GM12873 (cell line): Measurements from ENCODE around the gene MAP2K6.

Experiments used
- TF ChIP-seq, protein P1 (sequence below): IDR thresholded peaks from 2 replicates; pipeline ENCODE4 v1.5.1; 2012; ENCODE audit warnings: low read depth, mild to moderate bottlenecking, moderate library complexity, low read length, control low read depth; ENCODE audit not compliant: insufficient read depth; ENCODE audit errors: missing control alignments

Gene MAP2K6

DNA sequence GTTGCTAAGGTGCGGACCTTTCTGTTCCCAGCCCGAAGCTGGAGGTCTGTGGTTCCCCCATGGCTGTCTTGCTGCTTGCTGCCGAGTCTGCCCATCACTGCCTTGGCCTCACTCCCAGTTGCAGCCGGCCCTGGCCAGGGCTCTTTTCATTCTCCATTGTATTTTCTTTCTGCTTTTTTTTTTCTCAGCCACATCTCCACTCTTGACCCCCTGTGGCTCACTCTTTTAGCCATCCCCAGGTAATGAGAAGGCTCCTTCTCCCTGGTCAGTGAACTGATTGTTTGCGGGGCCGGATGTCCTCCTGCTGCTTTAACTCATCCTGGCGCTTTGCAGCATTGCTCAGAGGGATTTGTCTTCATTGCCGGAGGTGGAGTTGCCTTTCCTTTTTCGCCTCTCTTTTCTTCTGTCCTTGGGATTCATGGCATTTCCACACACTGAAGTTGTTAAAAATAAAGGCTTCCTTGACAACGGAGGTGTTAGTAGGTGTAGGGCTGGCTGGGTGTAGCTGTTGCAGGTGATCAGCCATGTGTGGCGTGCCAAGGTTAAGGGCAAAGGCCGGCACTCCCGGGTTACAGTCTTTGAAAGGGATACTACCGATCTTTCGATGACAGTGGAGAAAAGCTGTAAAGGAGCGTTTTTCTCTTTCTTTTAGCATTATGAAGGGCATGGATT, 34.1 kb downstream of the MAP2K6 start:
- TF ChIP-seq, protein P1, sequence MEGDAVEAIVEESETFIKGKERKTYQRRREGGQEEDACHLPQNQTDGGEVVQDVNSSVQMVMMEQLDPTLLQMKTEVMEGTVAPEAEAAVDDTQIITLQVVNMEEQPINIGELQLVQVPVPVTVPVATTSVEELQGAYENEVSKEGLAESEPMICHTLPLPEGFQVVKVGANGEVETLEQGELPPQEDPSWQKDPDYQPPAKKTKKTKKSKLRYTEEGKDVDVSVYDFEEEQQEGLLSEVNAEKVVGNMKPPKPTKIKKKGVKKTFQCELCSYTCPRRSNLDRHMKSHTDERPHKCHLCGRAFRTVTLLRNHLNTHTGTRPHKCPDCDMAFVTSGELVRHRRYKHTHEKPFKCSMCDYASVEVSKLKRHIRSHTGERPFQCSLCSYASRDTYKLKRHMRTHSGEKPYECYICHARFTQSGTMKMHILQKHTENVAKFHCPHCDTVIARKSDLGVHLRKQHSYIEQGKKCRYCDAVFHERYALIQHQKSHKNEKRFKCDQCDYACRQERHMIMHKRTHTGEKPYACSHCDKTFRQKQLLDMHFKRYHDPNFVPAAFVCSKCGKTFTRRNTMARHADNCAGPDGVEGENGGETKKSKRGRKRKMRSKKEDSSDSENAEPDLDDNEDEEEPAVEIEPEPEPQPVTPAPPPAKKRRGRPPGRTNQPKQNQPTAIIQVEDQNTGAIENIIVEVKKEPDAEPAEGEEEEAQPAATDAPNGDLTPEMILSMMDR, result no peak

DNA sequence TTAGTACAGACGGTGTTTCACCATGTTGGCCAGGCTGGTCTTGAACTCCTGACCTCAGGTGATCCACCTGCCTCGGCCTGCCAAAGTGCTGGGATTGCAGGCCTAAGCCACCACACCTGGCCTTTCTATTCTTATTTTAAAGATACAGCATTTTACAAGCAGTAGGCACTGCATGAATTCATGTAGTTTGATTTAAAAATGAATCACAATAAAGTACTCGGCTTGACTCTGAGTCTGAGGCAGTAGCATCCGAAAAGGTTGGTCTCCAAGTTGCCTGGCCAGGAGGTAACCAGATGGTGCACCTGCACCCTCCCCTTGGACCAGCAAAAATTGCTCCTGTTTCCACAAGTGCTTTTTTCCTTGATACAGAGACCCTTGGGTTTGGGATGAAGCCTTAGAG, 35.6 kb downstream of the MAP2K6 start:
- TF ChIP-seq, protein P1, result no peak

DNA sequence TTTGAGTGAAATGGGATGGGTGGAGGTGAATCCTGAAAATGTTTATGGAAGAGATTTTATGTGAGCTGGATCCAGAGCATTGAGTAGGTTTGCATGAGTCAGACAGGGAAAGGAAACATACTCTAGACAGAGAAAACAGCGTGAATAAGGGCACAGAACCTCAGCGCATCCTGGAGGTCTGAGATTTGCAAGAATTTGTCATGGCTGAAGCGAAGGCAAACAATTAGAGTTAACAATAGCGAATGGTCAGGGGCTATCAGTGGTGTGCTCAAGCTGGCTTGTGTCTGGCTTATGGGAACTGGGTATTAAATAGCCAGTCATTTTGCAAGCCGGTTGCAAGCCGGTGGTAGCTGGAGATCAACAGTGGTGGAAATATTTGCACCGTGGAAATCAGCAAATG, 36.4 kb downstream of the MAP2K6 start:
- TF ChIP-seq, protein P1, result no peak

DNA sequence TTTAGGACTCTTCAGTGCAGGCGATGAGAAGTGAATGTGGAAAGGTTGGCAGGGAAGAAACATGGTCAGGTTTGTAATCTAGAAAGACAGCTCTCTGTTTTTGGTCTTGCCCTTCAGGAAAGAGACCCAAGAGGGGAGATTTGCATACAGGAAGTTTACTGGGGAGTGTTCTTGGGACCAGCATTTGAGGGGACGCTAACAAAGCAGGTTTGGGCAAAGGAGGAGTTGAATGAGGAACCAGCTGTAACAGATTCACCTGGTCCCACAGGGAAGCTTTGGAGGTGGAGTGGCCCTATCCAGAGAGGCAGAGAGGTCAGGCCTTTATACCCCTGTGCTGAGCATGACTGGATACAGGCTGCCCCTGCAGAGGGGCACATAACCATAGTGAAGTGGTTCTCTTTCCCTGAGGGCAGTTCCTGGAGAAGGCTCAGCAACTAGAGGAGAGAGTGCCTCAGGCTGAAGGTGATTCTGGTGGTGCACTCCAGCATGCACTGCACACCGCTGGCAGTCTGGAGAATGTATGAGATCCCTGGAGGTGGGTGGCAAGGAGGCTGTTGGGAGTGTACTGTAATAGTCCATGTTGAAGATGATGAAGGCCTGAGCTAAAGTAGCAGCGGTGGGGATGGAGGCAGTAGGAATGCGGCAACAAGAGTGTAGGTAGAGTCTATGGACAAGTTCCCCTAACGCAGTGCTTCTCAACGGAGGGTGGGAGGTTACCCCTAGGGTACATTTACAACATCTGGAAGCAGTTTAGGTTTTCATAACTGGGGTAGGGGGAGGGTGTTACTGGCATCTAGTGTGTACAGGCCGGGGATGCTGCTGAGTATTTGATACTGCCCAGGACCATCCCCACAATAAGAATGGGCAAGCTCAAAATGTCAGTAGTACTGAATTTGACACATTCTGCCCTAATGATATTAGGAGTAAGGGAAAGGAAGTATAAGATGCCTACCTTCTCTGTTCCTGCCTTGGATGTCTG, 37.2 kb downstream of the MAP2K6 start:
- TF ChIP-seq, protein P1, result no peak

DNA sequence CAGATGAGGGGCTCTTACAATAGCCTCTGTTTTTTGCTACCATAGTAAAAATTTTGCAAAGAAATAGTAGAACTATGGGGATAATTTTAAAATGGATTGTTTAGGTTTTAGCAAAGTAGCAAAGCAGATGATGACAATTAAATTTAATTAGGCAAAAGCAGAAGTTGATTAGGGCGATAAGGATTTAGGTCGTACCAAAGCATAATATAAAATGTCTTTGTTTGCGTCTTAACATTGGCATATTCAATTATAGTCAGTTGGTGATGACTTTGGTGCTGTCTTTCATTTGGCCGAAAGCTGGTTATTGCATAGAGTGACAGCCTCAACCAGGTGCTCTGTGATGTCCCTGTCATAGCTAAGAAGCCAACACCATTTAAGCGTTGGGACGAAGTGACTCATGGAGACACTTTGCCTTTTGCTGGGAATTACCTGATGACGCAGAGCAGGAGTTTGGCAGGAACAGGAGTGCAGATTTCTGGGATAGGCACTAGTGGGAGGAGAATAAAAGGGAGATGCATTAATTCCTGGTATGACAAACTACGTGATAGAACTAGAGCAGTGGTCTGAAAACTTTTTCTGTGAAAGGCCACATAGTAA, 38.3 kb downstream of the MAP2K6 start:
- TF ChIP-seq, protein P1, result no peak

DNA sequence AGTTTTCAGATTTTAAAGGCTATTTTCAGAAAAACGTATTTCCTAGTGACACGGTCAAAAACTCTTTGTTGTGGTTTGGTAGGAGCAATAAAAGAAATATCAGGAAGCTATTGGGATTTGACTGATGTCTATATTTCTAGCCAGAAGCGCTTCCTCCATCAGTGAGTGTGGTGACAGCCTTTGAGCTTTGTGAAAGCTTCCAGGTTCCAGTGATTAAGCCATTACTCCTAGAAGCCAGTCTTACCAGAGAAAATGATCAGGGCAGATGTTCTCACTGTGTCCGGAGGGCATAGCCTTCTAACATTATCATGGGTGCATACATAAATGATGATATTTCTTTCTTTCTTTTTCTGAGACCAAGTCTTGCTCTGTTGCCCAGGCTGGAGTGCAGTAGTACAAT, 39.6 kb downstream of the MAP2K6 start:
- TF ChIP-seq, protein P1, result no peak

DNA sequence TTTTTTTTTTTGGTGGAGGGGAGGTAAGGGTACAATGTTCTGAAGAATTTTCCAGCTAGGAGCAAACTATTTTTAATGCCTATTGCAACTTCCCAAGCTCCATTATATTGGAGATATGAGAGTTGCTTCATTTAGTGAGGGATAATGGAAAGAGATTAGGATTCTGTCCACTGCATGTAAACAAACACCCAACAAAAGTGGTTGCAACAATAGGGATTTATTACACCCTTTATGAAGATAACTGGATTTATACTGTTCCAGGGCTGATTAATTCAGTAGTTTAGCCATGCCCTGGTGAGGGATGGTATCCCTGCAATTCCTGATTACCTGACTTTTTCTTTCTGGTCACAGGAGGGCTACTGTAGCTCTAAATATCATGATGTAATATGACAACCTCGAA, 40.5 kb downstream of the MAP2K6 start:
- TF ChIP-seq, protein P1, result no peak
